Measurements from ENCODE around the gene DUSP12. TPM values are rescaled to one million over a fixed set of nuclear protein-coding genes. Genes with fewer than 3 reads are reported as not detected.
"Not testable (repeated sequence)": the region's sequence is repeated elsewhere in the genome, so short reads cannot be mapped to it uniquely, and the experiment has no call there.

DUSP12 gene
- total RNA-seq, 1 experiment from 2014 or later: 31.6 TPM

DNA sequence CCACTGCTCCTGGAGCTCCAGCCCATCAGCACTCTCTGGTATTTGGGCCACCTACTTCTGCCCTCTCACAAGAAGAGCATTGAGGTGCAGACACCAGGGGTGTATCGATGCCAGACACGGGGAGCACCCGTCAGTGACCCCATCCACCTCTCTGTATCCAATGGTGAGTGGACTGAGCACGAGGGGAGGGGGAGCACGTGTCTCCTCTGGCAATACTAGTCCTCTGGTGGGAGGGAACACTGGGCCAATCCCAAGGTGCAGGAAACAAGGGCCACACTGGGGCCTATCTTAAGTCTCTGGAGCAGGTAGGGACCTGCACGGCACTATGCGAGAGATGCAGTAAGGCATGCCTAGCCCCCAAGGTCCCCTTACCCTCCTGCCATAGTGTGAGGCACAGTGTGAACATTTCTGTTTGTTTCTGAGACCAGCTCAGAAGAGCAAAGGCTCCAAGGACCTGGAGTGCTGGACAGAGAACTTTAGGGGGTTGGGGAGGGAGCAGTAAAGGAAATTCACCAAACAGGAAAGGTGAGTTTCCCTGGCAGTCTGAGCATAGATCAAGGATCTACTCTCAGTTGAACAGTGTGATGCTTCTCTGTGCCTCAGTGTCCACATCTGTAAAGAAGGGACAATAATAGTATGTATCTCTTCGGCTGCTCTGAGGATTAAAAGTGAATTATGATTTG lies 26.0 kb upstream of the DUSP12 start:
- H3K79me2 ChIP-seq (ENCODE audit: insufficient read depth, low read length): no peaks in the 10 kb centered on the region; the same call in 1 of the 2 replicates
- no peaks in the 10 kb centered on the region for H4K20me1 ChIP-seq (ENCODE audit: insufficient read depth)
- H3K9ac ChIP-seq (ENCODE audit: low read length): no peak overlapping the region
- no peak overlapping the region for H3K27ac ChIP-seq (ENCODE audit: low read depth, low read length)
- no peak for TF ChIP-seq FOSL1 (IDR thresholded peaks at IDR 0.05; ENCODE audit: low read depth)
- TF ChIP-seq POLR2A (IDR thresholded peaks at IDR 0.05; ENCODE audit: borderline replicate concordance, extremely low read depth, insufficient read depth, insufficient read length): no peak
- no peak for TF ChIP-seq SIN3A (IDR thresholded peaks at IDR 0.05; ENCODE audit: low read depth)
- TF ChIP-seq SP1 (IDR thresholded peaks at IDR 0.05; ENCODE audit: low read depth): peak; percentile 37; the same call in 1 of the 2 replicates
- no peak for TF ChIP-seq MAX (IDR thresholded peaks at IDR 0.05)
- TF ChIP-seq YY1 (IDR thresholded peaks at IDR 0.05; ENCODE audit: extremely low read depth, insufficient replicate concordance, low read depth, low read length): no peak
- DNase-seq (ENCODE audit: low read depth, low spot score) (no peak), ATAC-seq (no peak)
- intact Hi-C loops (cut with micrococcal nuclease): no loop called here
- no TSS peak for BruUV-seq (replicated peaks)
- peak overlapping the region; percentile 13 for H3K4me2 ChIP-seq (ENCODE audit: low read length)
- ChIA-PET POLR2A (no interaction called here), RAD21 (ENCODE audit: low non-redundant PET in 1 of 2, low total read pairs in 2 of 2, uncharacterized antibody in 2 of 2, unreplicated experiment in 2 of 2) (no interaction called here), CTCF (no interaction called here)
- H3K9me3 ChIP-seq (ENCODE audit: control insufficient read depth in 1 of 2, insufficient read depth in 1 of 2, low read depth in 1 of 2, low read length in 2 of 2): no peaks in the 10 kb centered on the region
- no peak overlapping the region for H3K4me3 ChIP-seq (replicated peaks in 1 of 2; ENCODE audit: low read depth in 1 of 2, low read length in 2 of 2)
- no peaks in the 10 kb centered on the region for H3K36me3 ChIP-seq (ENCODE audit: control insufficient read depth in 1 of 2, insufficient read depth in 2 of 2, low read length in 2 of 2)
- peaks cover 15 to 69% of the 10 kb centered on the region in 2 experiments for H3K4me1 ChIP-seq (ENCODE audit: control insufficient read depth in 1 of 2, insufficient read depth in 2 of 2, low read length in 2 of 2)
- H2AFZ ChIP-seq (ENCODE audit: low read depth, low read length, poor library complexity, severe bottlenecking): no peak overlapping the region
- no peaks in the 10 kb centered on the region for H3K27me3 ChIP-seq (ENCODE audit: insufficient read depth, low read length)
- no peaks in the 10 kb centered on the region for H3K9me2 ChIP-seq (ENCODE audit: insufficient read depth)

GRCh38 chr1:161725258-161725907 lies 24.2 kb upstream of the DUSP12 start:
- H3K9me3 ChIP-seq (ENCODE audit: control insufficient read depth in 1 of 2, insufficient read depth in 1 of 2, low read depth in 1 of 2, low read length in 2 of 2); RAD21 ChIA-PET (ENCODE audit: low non-redundant PET in 1 of 2, low total read pairs in 2 of 2, uncharacterized antibody in 2 of 2, unreplicated experiment in 2 of 2); H3K79me2 ChIP-seq (ENCODE audit: insufficient read depth, low read length); H4K20me1 ChIP-seq (ENCODE audit: insufficient read depth); H3K9me2 ChIP-seq (ENCODE audit: insufficient read depth); H2AFZ ChIP-seq (ENCODE audit: low read depth, low read length, poor library complexity, severe bottlenecking); H3K27me3 ChIP-seq (ENCODE audit: insufficient read depth, low read length); H3K36me3 ChIP-seq (ENCODE audit: control insufficient read depth in 1 of 2, insufficient read depth in 2 of 2, low read length in 2 of 2); DNase-seq (ENCODE audit: low read depth, low spot score); BruUV-seq (replicated peaks); ATAC-seq; intact Hi-C loops (cut with micrococcal nuclease): not testable (repeated sequence)
- Histone ChIP-seq H3K4me1 (ENCODE audit: control insufficient read depth in 1 of 2, insufficient read depth in 2 of 2, low read length in 2 of 2) (peaks cover 19 to 86% of the 10 kb centered on the region in 2 experiments), H3K9ac (ENCODE audit: low read length) (peak overlapping the region; percentile 84), H3K4me2 (ENCODE audit: low read length) (peak overlapping the region; percentile 95), H3K27ac (ENCODE audit: low read depth, low read length) (peak overlapping the region; percentile 87), H3K4me3 (replicated peaks in 1 of 2; ENCODE audit: low read depth in 1 of 2, low read length in 2 of 2) (peak overlapping the region; percentile 66 to 75; a peak in 3 of 4 replicates)
- ChIA-PET CTCF (interaction anchor here (1.0 to 1.2 kb wide), 2 partner anchors 11 to 12 kb away, joined by 3 read pairs; no protein-coding TSS in a partner anchor), POLR2A (interaction anchor here (2.1 kb wide), 1 partner anchor 24 kb away, joined by 7 read pairs; the partner anchor contains the start of gene DUSP12)

Measured in HCT116 (cell line).